PC-9 (cell line): ENCODE measurements around the gene KIF1C. TPM values are rescaled to one million over a fixed set of nuclear protein-coding genes. Genes with fewer than 3 reads are reported as not detected.

Source experiments
- BruUV-seq: library from RNA; stranded (reverse); fragments of 400-500 nt; replicated peaks from 2 replicates; lab custom pipeline; 2021; lab: Mats Ljungman, UMichigan
- CTCF ChIA-PET: fragments of 300-600 bp; sonication (Branson Sonifier 250); formaldehyde crosslinking; loops from one replicate; lab custom pipeline; 2022; ENCODE audit warnings: antibody characterized with exemption; lab: Charles Lee
- POLR2A ChIA-PET: fragments of 300-600 bp; sonication (Branson Sonifier 250); formaldehyde crosslinking; loops from one replicate; lab custom pipeline; 2022; ENCODE audit warnings: antibody characterized with exemption; ENCODE audit not compliant: unreplicated experiment; lab: Charles Lee
- DNase-seq, 2 experiments: peaks; one replicate each; pipeline versions ENCODE4 v3.0.0 to v3.0.0-alpha.2; 2015 to 2022; ENCODE audit warnings: mixed read lengths in 1 of 2
- H2AFZ ChIP-seq: fragments of 200-600 bp; sonication (generic); 2 replicates; pipeline ENCODE4 v1.8.1; 2017; ENCODE audit warnings: antibody characterized with exemption
- H3F3A ChIP-seq: fragments of 200-600 bp; sonication (generic); 2 replicates; pipeline ENCODE4 v1.8.1; 2017; ENCODE audit warnings: antibody characterized with exemption, mild to moderate bottlenecking, low read depth; ENCODE audit not compliant: insufficient read depth
- H3K27ac ChIP-seq: fragments of 200-600 bp; sonication (generic); 2 replicates; pipeline ENCODE4 v1.6.1; 2016; ENCODE audit warnings: mixed run types
- H3K27me3 ChIP-seq: fragments of 200-600 bp; sonication (generic); 2 replicates; pipeline ENCODE4 v1.6.1; 2016; ENCODE audit warnings: low read depth, mixed run types; ENCODE audit not compliant: insufficient read depth
- H3K36me3 ChIP-seq: fragments of 200-600 bp; sonication (generic); 2 replicates; pipeline ENCODE4 v1.6.1; 2016; ENCODE audit warnings: low read depth, mixed run types
- H3K4me1 ChIP-seq: fragments of 200-600 bp; sonication (generic); replicated peaks from 2 replicates; pipeline ENCODE4 v1.6.1; 2016; ENCODE audit warnings: mixed run types; ENCODE audit not compliant: insufficient read depth
- H3K4me2 ChIP-seq: fragments of 200-600 bp; sonication (generic); 2 replicates; pipeline ENCODE4 v1.6.1; 2017; ENCODE audit warnings: mixed run types
- H3K4me3 ChIP-seq: fragments of 200-600 bp; sonication (generic); 2 replicates; pipeline ENCODE4 v1.6.1; 2016; ENCODE audit warnings: mixed run types
- H3K79me2 ChIP-seq: fragments of 200-600 bp; sonication (generic); 2 replicates; pipeline ENCODE4 v1.6.1; 2017; ENCODE audit warnings: low read depth, mixed run types
- H3K9me2 ChIP-seq: fragments of 200-600 bp; sonication (generic); 2 replicates; pipeline ENCODE4 v1.8.1; 2017; ENCODE audit warnings: mild to moderate bottlenecking; ENCODE audit not compliant: insufficient read depth
- H3K9me3 ChIP-seq: fragments of 200-600 bp; sonication (generic); 2 replicates; pipeline ENCODE4 v1.8.1; 2016; ENCODE audit warnings: low read depth; ENCODE audit not compliant: insufficient read depth
- H4K20me1 ChIP-seq: fragments of 200-600 bp; sonication (generic); 2 replicates; pipeline ENCODE4 v1.8.1; 2017; ENCODE audit not compliant: insufficient read depth
- EZH2 ChIP-seq: fragments of 200-600 bp; sonication (generic); IDR thresholded peaks from 2 replicates; pipeline ENCODE4 v1.8.0; 2017; ENCODE audit warnings: antibody characterized with exemption, low read depth
- intact Hi-C: fragments of 100-400 bp; cut with micrococcal nuclease; formaldehyde crosslinking; loops from one replicate; pipeline ENCODE4 v1.10.0; 2022; ENCODE audit not compliant: unreplicated experiment
- total RNA-seq: library from RNA; stranded (reverse); gene quantifications from 2 replicates; pipeline ENCODE4 v1.2.3, GENCODE V29; 2021
- TF ChIP-seq, protein P1 (sequence below): fragments of 200-600 bp; sonication (generic); conservative IDR thresholded peaks from 2 replicates; pipeline ENCODE4 v1.6.1; 2017; ENCODE audit warnings: mixed run types, antibody characterized with exemption, mild to moderate bottlenecking, moderate library complexity

KIF1C gene
- total RNA-seq, 1 experiment from 2014 or later: 215 TPM

DNA sequence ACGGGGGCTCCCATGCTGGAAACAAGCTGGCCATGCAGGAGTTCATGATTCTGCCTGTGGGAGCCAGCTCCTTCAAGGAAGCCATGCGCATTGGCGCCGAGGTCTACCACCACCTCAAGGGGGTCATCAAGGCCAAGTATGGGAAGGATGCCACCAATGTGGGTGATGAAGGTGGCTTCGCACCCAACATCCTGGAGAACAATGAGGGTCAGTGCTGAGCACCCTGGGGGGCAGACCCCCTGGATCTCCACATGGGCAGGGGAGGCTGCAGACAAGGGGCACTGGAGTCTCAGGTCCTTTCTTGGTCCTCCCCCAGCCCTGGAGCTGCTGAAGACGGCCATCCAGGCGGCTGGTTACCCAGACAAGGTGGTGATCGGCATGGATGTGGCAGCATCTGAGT, 42.7 kb upstream of the KIF1C start:
- no peaks in the 10 kb centered on the region for H4K20me1 ChIP-seq
- H3K4me2 ChIP-seq: no peak overlapping the region
- no peaks in the 10 kb centered on the region for H3K9me3 ChIP-seq
- H2AFZ ChIP-seq: no peak overlapping the region
- H3K27ac ChIP-seq: no peak overlapping the region
- intact Hi-C loops: no loop called here
- no peak overlapping the region for H3K4me3 ChIP-seq
- H3F3A ChIP-seq: peaks cover 30% of the 10 kb centered on the region
- peaks cover 8% of the 10 kb centered on the region; the same call in 1 of the 2 replicates for H3K79me2 ChIP-seq
- no peaks in the 10 kb centered on the region for H3K9me2 ChIP-seq
- no peaks in the 10 kb centered on the region for H3K27me3 ChIP-seq
- DNase-seq: peak in 1 of 2 experiments; percentile 6
- no peaks in the 10 kb centered on the region for H3K36me3 ChIP-seq
- no TSS peak for BruUV-seq
- peaks cover 16% of the 10 kb centered on the region for H3K4me1 ChIP-seq
- no peak for TF ChIP-seq EZH2
- TF ChIP-seq, protein P1, sequence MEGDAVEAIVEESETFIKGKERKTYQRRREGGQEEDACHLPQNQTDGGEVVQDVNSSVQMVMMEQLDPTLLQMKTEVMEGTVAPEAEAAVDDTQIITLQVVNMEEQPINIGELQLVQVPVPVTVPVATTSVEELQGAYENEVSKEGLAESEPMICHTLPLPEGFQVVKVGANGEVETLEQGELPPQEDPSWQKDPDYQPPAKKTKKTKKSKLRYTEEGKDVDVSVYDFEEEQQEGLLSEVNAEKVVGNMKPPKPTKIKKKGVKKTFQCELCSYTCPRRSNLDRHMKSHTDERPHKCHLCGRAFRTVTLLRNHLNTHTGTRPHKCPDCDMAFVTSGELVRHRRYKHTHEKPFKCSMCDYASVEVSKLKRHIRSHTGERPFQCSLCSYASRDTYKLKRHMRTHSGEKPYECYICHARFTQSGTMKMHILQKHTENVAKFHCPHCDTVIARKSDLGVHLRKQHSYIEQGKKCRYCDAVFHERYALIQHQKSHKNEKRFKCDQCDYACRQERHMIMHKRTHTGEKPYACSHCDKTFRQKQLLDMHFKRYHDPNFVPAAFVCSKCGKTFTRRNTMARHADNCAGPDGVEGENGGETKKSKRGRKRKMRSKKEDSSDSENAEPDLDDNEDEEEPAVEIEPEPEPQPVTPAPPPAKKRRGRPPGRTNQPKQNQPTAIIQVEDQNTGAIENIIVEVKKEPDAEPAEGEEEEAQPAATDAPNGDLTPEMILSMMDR: no peak
- CTCF ChIA-PET: no interaction called here
- POLR2A ChIA-PET: no interaction called here

DNA sequence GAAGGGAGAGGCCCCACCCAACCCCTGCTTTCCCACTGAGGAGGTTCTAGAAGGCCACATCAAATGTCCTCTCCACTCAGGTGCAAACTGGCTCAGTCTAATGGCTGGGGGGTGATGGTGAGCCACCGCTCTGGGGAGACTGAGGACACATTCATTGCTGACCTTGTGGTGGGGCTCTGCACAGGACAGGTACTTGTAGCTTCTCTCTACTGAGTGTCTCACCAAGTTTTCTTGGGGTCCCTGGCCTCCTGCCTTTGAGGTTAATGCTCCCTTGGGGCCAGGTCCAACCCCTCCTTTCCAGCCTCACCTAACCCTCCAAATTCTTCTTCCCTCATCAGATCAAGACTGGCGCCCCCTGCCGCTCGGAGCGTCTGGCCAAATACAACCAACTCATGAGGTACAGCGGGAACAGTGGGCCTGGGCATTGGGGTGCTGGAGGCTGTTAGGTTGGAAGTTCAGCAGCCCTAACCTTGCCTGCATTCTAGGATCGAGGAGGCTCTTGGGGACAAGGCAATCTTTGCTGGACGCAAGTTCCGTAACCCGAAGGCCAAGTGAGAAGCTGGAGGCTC, 41.2 kb upstream of the KIF1C start:
- Histone ChIP-seq H3K79me2 (no peaks in the 10 kb centered on the region), H3K27ac (no peak overlapping the region), H3K9me3 (no peaks in the 10 kb centered on the region), H3K36me3 (no peaks in the 10 kb centered on the region), H3K27me3 (no peaks in the 10 kb centered on the region), H3F3A (peaks cover 16% of the 10 kb centered on the region; the same call in 1 of the 2 replicates), H3K9me2 (no peaks in the 10 kb centered on the region), H2AFZ (no peak overlapping the region), H3K4me1 (peaks cover 4% of the 10 kb centered on the region), H4K20me1 (no peaks in the 10 kb centered on the region), H3K4me2 (no peak overlapping the region), H3K4me3 (no peak overlapping the region)
- BruUV-seq: no TSS peak
- POLR2A ChIA-PET: no interaction called here
- CTCF ChIA-PET: no interaction called here
- DNase-seq: peak in 1 of 2 experiments; percentile 25
- intact Hi-C loops: no loop called here
- TF ChIP-seq, protein P1: no peak
- TF ChIP-seq EZH2: no peak

DNA sequence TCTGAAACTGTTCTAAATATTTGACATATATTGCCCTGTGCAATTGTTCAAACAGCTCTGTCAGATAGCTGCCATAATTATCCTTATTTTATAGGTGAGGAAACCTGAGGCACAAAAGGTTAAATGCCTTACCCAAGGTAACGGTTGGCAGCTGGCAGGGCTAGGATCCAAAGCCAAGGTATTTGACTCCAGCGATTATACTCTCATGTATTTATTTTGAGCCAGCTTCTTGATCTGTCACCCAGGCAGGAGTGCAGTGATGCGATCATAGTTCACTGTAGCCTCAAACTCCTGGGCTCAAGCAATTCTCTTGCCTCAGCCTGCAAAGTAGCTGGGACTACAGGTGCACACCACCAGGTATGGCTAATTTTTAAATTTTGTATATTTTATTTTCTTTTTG, 39.6 kb upstream of the KIF1C start:
- ChIA-PET CTCF (no interaction called here), POLR2A (no interaction called here)
- Histone ChIP-seq H3K27me3 (no peaks in the 10 kb centered on the region), H4K20me1 (no peaks in the 10 kb centered on the region), H3K9me3 (no peaks in the 10 kb centered on the region), H3K9me2 (no peaks in the 10 kb centered on the region), H2AFZ (no peak overlapping the region), H3K4me3 (no peak overlapping the region), H3K79me2 (no peaks in the 10 kb centered on the region), H3K27ac (no peak overlapping the region), H3F3A (peaks cover 12% of the 10 kb centered on the region; the same call in 1 of the 2 replicates), H3K36me3 (no peaks in the 10 kb centered on the region), H3K4me1 (no peaks in the 10 kb centered on the region), H3K4me2 (no peak overlapping the region)
- peak in 1 of 2 experiments; percentile 1 for DNase-seq
- intact Hi-C loops: no loop called here
- no TSS peak for BruUV-seq
- no peak for TF ChIP-seq EZH2
- TF ChIP-seq, protein P1: no peak
